Measurements from ENCODE around the gene PPIE.
A peak's percentile ranks its signal among the peaks of the same experiment; 100 is the strongest.

The PPIE gene

DNA sequence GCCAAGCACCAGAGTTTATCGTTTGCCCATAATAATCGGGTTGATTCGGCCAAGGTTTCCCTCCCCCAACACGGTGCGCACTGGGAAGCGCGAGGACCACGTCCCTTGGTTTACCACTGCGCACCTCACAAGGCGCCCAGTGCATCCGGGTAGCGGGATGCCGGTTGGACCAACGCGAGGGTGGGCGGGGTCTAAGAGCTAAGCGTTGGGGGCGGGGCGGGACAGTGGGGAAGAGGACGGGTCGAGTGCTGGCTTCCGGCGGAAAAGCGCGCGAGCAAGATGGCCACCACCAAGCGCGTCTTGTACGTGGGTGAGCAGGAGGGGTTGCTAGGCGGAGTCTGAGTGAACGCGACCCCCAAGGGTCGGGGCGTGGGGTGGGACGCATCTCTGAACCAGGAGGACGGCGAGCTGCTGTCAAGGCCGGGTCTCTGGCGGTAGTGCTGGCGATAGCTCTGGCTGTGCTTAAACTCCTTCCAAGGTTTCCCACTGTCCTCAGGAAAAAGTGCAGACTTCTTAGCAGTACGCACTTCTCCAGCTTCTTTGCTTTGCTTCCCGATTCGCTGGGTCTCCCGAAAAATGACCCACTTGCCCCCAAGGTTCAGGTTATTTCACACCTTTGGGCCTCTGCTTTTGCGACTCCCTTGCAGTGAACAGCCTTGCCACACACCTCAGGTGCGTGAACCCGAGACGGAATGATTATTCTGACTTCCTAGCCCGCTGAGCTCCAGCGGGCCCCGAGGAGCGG is at the start of gene PPIE:
Gene PPIE, plus strand, starts transcription at position 261 of the 745 bp plus-strand sequence. Its CDS starts 19 bp downstream, at position 280.
- Histone ChIP-seq H3K4me3 (ENCODE audit: low read depth in 1 of 2, low read length in 2 of 2) (peak within 1 kb of the TSS; percentile 82 to 94), H3K27ac (ENCODE audit: low read length) (peak within 1 kb of the TSS; percentile 57)

DNA sequence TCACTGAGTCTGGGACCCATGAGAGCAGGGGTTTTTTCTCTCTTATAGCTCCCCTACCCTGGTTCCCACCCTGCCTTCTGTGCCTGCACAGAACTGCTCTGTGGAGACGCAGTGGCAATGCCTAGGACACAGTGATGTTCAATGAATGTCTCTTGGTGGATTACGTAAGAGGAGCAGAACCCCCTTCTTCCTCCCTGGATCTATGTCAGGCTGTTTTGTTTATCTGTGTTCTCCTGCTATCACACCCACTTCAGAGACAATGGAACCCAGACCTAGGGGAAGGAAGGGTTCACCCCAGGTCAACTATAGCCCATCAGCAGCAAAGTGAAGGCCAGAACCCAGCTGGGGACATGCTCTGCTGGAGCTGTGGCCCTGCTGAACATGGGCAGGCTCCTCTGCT is 49.5 kb upstream of the PPIE start:
- H3K36me3 ChIP-seq (ENCODE audit: control insufficient read depth in 1 of 2, insufficient read depth in 2 of 2, low read length in 2 of 2): no peaks in the 10 kb centered on the region
- no peak overlapping the region for H3K27ac ChIP-seq (ENCODE audit: low read length)
- H3K9me3 ChIP-seq (ENCODE audit: control insufficient read depth in 1 of 2, low read length in 2 of 2): no peaks in the 10 kb centered on the region
- no peak overlapping the region for H3K4me3 ChIP-seq (ENCODE audit: low read depth in 1 of 2, low read length in 2 of 2)
- peaks cover 0 to 21% of the 10 kb centered on the region in 2 donors for H3K4me1 ChIP-seq (ENCODE audit: control insufficient read depth in 1 of 2, insufficient read depth in 2 of 2, low read length in 2 of 2)
- peaks cover 50% of the 10 kb centered on the region for H3K27me3 ChIP-seq (ENCODE audit: low read depth, low read length)

More for the DNA sequence above, at the start of gene PPIE:
- peaks cover 8 to 17% of the 10 kb centered on the region in 2 donors for H3K4me1 ChIP-seq (ENCODE audit: control insufficient read depth in 1 of 2, insufficient read depth in 2 of 2, low read length in 2 of 2)
- H3K27me3 ChIP-seq (ENCODE audit: low read depth, low read length): no peaks in the 10 kb centered on the region
- no peaks in the 10 kb centered on the region for H3K9me3 ChIP-seq (ENCODE audit: control insufficient read depth in 1 of 2, low read length in 2 of 2)
- peaks cover 27 to 31% of the 10 kb centered on the region in 2 donors for H3K36me3 ChIP-seq (ENCODE audit: control insufficient read depth in 1 of 2, insufficient read depth in 2 of 2, low read length in 2 of 2)

DNA sequence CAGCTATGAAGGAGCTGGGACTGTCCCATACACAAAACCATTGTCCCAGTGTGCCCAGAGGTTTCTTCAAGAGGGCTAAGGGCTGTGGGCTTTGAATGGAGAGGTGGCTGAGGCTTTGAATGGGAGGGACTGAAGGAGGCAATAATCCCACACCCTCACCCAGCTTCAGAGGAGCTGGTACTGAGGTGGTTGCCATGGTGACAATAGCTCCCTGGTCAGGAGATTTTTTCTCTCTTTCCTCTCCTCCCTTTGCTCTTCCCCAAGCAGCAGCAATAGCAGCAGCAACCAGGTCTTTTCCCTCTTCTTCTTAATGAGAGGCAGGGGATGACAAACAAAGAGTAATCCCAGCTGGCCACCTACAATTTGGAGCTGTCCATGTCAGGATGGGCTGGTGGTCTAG is 49.0 kb upstream of the PPIE start:
- Histone ChIP-seq H3K9me3 (ENCODE audit: control insufficient read depth in 1 of 2, low read length in 2 of 2) (no peaks in the 10 kb centered on the region), H3K4me1 (ENCODE audit: control insufficient read depth in 1 of 2, insufficient read depth in 2 of 2, low read length in 2 of 2) (peaks cover 0 to 21% of the 10 kb centered on the region in 2 donors), H3K36me3 (ENCODE audit: control insufficient read depth in 1 of 2, insufficient read depth in 2 of 2, low read length in 2 of 2) (no peaks in the 10 kb centered on the region), H3K27ac (ENCODE audit: low read length) (no peak overlapping the region), H3K27me3 (ENCODE audit: low read depth, low read length) (peaks cover 46% of the 10 kb centered on the region), H3K4me3 (ENCODE audit: low read depth in 1 of 2, low read length in 2 of 2) (no peak overlapping the region)

DNA sequence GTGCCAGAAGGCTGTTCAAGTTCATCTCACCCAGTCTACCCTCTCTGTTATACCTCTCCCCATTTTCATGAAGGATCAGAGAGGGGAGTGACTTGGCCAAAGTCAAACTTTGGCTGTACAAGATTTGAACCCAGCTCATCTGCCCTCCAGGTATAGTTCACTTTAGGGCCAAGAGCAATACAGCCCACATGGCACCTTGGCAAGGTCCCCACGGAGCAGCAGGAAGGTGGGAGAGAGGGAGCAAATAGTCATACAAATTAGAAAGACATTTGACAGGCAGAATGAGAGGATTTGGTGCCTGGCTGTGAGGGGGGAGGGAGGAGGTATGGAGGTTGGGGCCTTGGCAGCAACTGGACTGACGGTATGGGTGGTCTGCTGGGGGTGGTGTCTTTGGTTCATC is 48.5 kb upstream of the PPIE start:
- peaks cover 0 to 21% of the 10 kb centered on the region in 2 donors for H3K4me1 ChIP-seq (ENCODE audit: control insufficient read depth in 1 of 2, insufficient read depth in 2 of 2, low read length in 2 of 2)
- H3K36me3 ChIP-seq (ENCODE audit: control insufficient read depth in 1 of 2, insufficient read depth in 2 of 2, low read length in 2 of 2): no peaks in the 10 kb centered on the region
- peaks cover 42% of the 10 kb centered on the region for H3K27me3 ChIP-seq (ENCODE audit: low read depth, low read length)

DNA sequence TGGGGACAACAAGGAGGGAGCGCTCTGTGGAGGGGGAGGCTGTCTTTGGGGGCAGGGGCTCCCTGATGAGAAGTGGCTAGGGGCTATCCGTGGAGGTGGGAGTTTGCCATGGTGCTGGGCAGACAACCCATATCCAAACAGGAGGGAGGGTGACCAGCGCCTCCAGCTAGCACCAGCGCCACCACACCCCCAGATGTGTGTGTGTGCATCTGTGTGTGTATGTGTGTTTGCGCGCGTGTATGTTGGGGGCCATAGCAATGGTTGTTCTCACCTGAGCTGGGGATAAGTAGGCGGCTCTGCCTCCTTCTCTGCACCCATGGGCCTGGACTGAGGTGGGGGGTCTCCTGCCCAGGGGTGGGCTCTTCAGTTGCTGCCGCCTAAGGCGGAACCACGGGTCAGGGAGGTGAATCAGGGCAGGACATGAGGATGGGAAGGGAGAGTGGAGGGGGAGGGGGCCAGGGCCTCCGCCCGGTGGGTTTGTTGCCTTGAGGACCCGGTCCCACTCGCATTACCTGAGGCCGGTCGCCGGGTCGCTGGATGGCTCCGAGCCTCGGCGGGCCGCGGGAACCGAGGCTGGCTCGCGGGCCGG is 47.8 kb upstream of the PPIE start:
- H3K9me3 ChIP-seq (ENCODE audit: control insufficient read depth in 1 of 2, low read length in 2 of 2): no peaks in the 10 kb centered on the region
- peaks cover 42% of the 10 kb centered on the region for H3K27me3 ChIP-seq (ENCODE audit: low read depth, low read length)
- H3K36me3 ChIP-seq (ENCODE audit: control insufficient read depth in 1 of 2, insufficient read depth in 2 of 2, low read length in 2 of 2): no peaks in the 10 kb centered on the region
- no peak overlapping the region for H3K27ac ChIP-seq (ENCODE audit: low read length)
- peaks cover 0 to 21% of the 10 kb centered on the region in 2 donors for H3K4me1 ChIP-seq (ENCODE audit: control insufficient read depth in 1 of 2, insufficient read depth in 2 of 2, low read length in 2 of 2)
- H3K4me3 ChIP-seq (ENCODE audit: low read depth in 1 of 2, low read length in 2 of 2): peak overlapping the region; percentile 24 to 62

More for the DNA sequence above, 48.5 kb upstream of the PPIE start:
- H3K4me3 ChIP-seq (ENCODE audit: low read depth in 1 of 2, low read length in 2 of 2): no peak overlapping the region
- no peaks in the 10 kb centered on the region for H3K9me3 ChIP-seq (ENCODE audit: control insufficient read depth in 1 of 2, low read length in 2 of 2)
- no peak overlapping the region for H3K27ac ChIP-seq (ENCODE audit: low read length)

DNA sequence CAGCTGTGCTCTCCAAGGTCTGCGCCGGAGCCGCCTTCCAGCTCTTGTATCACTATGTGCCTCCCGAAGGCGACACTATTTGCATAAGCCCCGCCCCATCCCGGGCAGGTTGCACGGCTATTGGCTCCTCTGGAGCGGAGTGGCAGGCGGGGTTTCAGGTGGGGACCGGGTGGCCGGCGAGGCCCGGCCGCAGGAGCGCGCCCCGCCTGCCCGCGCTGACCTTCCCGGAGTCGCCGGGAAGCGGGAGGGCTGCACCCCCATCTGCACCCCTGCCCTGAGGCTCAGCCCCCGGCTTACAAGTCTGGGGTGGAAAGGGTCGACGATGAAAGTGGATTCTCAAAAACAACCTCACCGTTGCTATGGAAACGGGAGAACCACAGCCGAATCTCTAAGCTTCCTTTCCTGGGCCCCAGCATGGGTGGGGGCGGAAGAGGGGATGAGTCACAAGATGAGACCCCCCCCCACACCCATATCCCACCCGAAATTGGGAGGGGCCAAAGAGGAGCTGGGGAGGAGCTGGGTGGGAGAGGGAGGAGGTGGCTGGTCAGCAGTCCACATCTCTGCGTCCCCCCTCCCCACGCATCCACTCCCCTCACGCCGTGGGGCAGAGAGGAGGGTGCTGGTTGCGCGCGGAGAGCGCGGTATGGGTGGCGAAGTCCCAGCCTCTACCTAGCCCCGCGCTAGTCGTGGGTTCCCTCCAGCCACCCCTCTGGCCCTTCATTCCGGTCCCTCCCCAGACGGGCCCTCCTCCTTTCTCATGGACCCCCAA is 47.1 kb upstream of the PPIE start, which contains the start of gene HPCAL4:
Gene HPCAL4, minus strand, starts transcription at position 51 of the 769 bp plus-strand sequence. CDS start 6,830 bp downstream, outside the sequence.
- Histone ChIP-seq H3K4me3 (ENCODE audit: low read depth in 1 of 2, low read length in 2 of 2) (peak within 1 kb of the TSS; percentile 24 to 62), H3K27me3 (ENCODE audit: low read depth, low read length) (peaks cover 38% of the 10 kb centered on the region), H3K4me1 (ENCODE audit: control insufficient read depth in 1 of 2, insufficient read depth in 2 of 2, low read length in 2 of 2) (peaks cover 0 to 21% of the 10 kb centered on the region in 2 donors), H3K36me3 (ENCODE audit: control insufficient read depth in 1 of 2, insufficient read depth in 2 of 2, low read length in 2 of 2) (no peaks in the 10 kb centered on the region), H3K27ac (ENCODE audit: low read length) (no peak within 1 kb of the TSS), H3K9me3 (ENCODE audit: control insufficient read depth in 1 of 2, low read length in 2 of 2) (no peaks in the 10 kb centered on the region)

- peaks cover 31% of the 10 kb centered on the region for H3K27me3 ChIP-seq (ENCODE audit: low read depth, low read length)
- H3K4me3 ChIP-seq (ENCODE audit: low read depth in 1 of 2, low read length in 2 of 2): peak overlapping the region in 1 of 2 donors; percentile 62
- no peaks in the 10 kb centered on the region for H3K9me3 ChIP-seq (ENCODE audit: control insufficient read depth in 1 of 2, low read length in 2 of 2)
- no peak overlapping the region for H3K27ac ChIP-seq (ENCODE audit: low read length)
- H3K4me1 ChIP-seq (ENCODE audit: control insufficient read depth in 1 of 2, insufficient read depth in 2 of 2, low read length in 2 of 2): peaks cover 0 to 21% of the 10 kb centered on the region in 2 donors
- H3K36me3 ChIP-seq (ENCODE audit: control insufficient read depth in 1 of 2, insufficient read depth in 2 of 2, low read length in 2 of 2): no peaks in the 10 kb centered on the region
Observed at GRCh38 chr1:39692152-39693074, 46.3 kb upstream of the PPIE start.

- no peak overlapping the region for H3K27ac ChIP-seq (ENCODE audit: low read length)
- H3K27me3 ChIP-seq (ENCODE audit: low read depth, low read length): peaks cover 31% of the 10 kb centered on the region
Observed at GRCh38 chr1:39694026-39694425, 44.7 kb upstream of the PPIE start.

DNA sequence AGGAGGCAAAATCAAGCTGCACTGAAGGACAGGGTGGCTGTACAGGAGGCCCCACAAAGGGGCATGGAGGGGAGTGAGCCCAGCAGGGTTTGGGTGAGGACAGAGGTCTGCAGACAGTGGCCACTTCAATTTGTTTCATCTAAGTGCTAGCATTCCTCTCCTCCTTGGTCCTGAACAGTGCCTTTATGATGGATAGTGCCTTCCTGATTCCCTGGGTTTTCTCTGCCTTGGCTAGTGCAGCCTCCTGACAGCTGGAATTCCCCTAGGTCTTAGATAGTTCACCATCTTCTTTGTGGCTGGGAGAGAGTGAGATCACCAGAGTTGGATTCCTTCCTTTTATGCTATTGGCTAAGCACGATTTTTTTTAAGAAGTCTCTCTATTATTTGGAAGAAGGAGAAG is 43.7 kb upstream of the PPIE start:
- H3K27me3 ChIP-seq (ENCODE audit: low read depth, low read length): peaks cover 23% of the 10 kb centered on the region
- no peaks in the 10 kb centered on the region for H3K36me3 ChIP-seq (ENCODE audit: control insufficient read depth in 1 of 2, insufficient read depth in 2 of 2, low read length in 2 of 2)
- no peak overlapping the region for H3K27ac ChIP-seq (ENCODE audit: low read length)
- peaks cover 0 to 21% of the 10 kb centered on the region in 2 donors for H3K4me1 ChIP-seq (ENCODE audit: control insufficient read depth in 1 of 2, insufficient read depth in 2 of 2, low read length in 2 of 2)
- no peak overlapping the region for H3K4me3 ChIP-seq (ENCODE audit: low read depth in 1 of 2, low read length in 2 of 2)
- no peaks in the 10 kb centered on the region for H3K9me3 ChIP-seq (ENCODE audit: control insufficient read depth in 1 of 2, low read length in 2 of 2)

More at GRCh38 chr1:39694026-39694425, 44.7 kb upstream of the PPIE start:
- H3K36me3 ChIP-seq (ENCODE audit: control insufficient read depth in 1 of 2, insufficient read depth in 2 of 2, low read length in 2 of 2): no peaks in the 10 kb centered on the region
- H3K9me3 ChIP-seq (ENCODE audit: control insufficient read depth in 1 of 2, low read length in 2 of 2): no peaks in the 10 kb centered on the region
- H3K4me1 ChIP-seq (ENCODE audit: control insufficient read depth in 1 of 2, insufficient read depth in 2 of 2, low read length in 2 of 2): peaks cover 0 to 21% of the 10 kb centered on the region in 2 donors
- no peak overlapping the region for H3K4me3 ChIP-seq (ENCODE audit: low read depth in 1 of 2, low read length in 2 of 2)

DNA sequence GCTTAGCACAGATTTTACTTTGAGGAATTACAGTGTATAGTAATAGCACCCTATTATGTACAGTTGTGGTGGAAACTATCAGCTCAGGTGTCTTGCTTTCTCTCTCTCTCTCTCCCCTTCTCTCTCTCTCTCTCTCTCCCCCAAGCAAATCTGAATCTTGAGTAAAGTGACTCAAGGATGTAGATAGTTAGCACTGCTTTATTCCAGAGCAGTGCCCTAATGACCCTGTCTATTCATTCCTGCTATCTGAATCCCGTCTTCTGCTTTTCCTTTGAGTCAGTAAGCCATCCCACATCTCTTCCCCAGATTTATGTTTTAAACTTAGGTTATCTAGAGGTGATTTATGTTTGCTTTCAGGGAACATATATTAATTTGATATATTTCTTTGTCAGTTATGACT is 42.2 kb upstream of the PPIE start:
- H3K27ac ChIP-seq (ENCODE audit: low read length): no peak overlapping the region
- no peaks in the 10 kb centered on the region for H3K36me3 ChIP-seq (ENCODE audit: control insufficient read depth in 1 of 2, insufficient read depth in 2 of 2, low read length in 2 of 2)
- no peaks in the 10 kb centered on the region for H3K9me3 ChIP-seq (ENCODE audit: control insufficient read depth in 1 of 2, low read length in 2 of 2)
- H3K4me3 ChIP-seq (ENCODE audit: low read depth in 1 of 2, low read length in 2 of 2): no peak overlapping the region
- H3K4me1 ChIP-seq (ENCODE audit: control insufficient read depth in 1 of 2, insufficient read depth in 2 of 2, low read length in 2 of 2): peaks cover 0 to 22% of the 10 kb centered on the region in 2 donors
- peaks cover 9% of the 10 kb centered on the region for H3K27me3 ChIP-seq (ENCODE audit: low read depth, low read length)

Data from muscle layer of duodenum (tissue), 2 donors.